HG03565 (cell line): ENCODE data around the gene FAM241A.
"Not testable (repeated sequence)": the region's sequence is repeated elsewhere in the genome, so short reads cannot be mapped to it uniquely, and the experiment has no call there.

Experiments used
- ATAC-seq: cut with Tn5 transposase; IDR thresholded peaks from one replicate; pipeline ENCODE4 v1.9.1; 2021; ENCODE audit warnings: mild to moderate bottlenecking, moderate library complexity; ENCODE audit not compliant: unreplicated experiment

The FAM241A gene

GRCh38 chr4:112136551-112136950, 8.7 kb upstream of the FAM241A start:
- ATAC-seq: no peak

- ATAC-seq: no peak
These were observed 6.7 kb upstream of the FAM241A start for GRCh38 chr4:112138538-112138937.

GRCh38 chr4:112140536-112140935, 4.7 kb upstream of the FAM241A start:
- no peak for ATAC-seq

GRCh38 chr4:112141366-112142138, 3.7 kb upstream of the FAM241A start:
- no peak for ATAC-seq

- no peak for ATAC-seq
These were observed 3.1 kb upstream of the FAM241A start for GRCh38 chr4:112142182-112142581.

- ATAC-seq: no peak
These were observed 1.5 kb upstream of the FAM241A start for GRCh38 chr4:112143781-112144180.

- ATAC-seq: no peak
These were observed 518 bp upstream of the FAM241A start for GRCh38 chr4:112144546-112145325.

GRCh38 chr4:112145790-112146501, 692 bp downstream of the FAM241A start:
- ATAC-seq: peak; percentile 54

- ATAC-seq: no peak
These were observed 1.2 kb downstream of the FAM241A start for GRCh38 chr4:112146502-112146813.

GRCh38 chr4:112147697-112148096, 2.4 kb downstream of the FAM241A start:
- no peak for ATAC-seq

- ATAC-seq: no peak
These were observed 5.7 kb downstream of the FAM241A start for GRCh38 chr4:112150920-112151319.

- no peak for ATAC-seq
These were observed 7.3 kb downstream of the FAM241A start for GRCh38 chr4:112152521-112152920.

GRCh38 chr4:112153211-112153791, 8.0 kb downstream of the FAM241A start:
- no peak for ATAC-seq

- no peak for ATAC-seq
These were observed 10.9 kb downstream of the FAM241A start for GRCh38 chr4:112156112-112156511.

GRCh38 chr4:112156553-112156952, 11.3 kb downstream of the FAM241A start:
- ATAC-seq: no peak

GRCh38 chr4:112163706-112164105, 18.5 kb downstream of the FAM241A start:
- ATAC-seq: not testable (repeated sequence)

GRCh38 chr4:112167794-112168193, 22.5 kb downstream of the FAM241A start:
- no peak for ATAC-seq

- no peak for ATAC-seq
These were observed 23.7 kb downstream of the FAM241A start for GRCh38 chr4:112168719-112169500.

- no peak for ATAC-seq
These were observed 25.3 kb downstream of the FAM241A start for GRCh38 chr4:112170451-112170993.

GRCh38 chr4:112171051-112171763, 26.0 kb downstream of the FAM241A start:
- not testable (repeated sequence) for ATAC-seq
